HG02973 (cell line): ENCODE results near the gene FRK.
"Not testable (repeated sequence)": the region's sequence is repeated elsewhere in the genome, so short reads cannot be mapped to it uniquely, and the experiment has no call there.

Experiments used
- ATAC-seq: cut with Tn5 transposase; IDR thresholded peaks from one replicate; pipeline ENCODE4 v1.9.1; 2021; ENCODE audit warnings: moderate library complexity; ENCODE audit not compliant: unreplicated experiment

The FRK gene

DNA sequence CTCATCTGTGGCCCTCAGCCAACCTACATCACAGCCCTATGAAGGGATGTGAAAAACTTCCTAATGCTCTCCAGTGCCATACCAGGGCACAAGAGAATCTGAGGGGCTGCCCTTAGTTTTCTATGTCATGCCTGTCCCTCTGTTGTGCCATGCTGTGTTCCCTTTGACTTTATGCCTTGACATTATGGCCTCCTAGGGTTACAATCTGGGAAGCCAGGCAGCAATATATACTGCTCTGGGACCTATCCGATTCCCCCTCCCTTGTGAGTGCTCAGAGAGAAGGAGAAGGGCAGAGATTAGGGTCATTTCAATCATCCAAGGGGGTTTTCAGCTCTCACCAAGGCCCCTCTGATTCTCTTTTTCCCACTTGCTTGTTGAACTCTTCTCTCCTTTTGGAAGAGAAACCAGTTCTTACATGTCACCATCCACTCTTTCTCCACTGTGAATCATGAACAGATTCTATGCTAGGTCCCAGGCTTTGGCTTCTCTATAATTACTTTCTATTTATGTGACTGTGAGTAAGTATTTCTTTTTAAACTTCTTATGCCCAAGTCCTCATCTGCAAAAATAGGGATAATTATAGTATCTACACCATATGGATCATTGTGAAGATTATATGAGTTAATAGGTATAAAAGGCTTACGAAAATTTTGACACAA is 14.2 kb upstream of the FRK start:
- ATAC-seq, result no peak

GRCh38 chr6:116073765-116074440 is 13.2 kb upstream of the FRK start:
- ATAC-seq, result no peak

- no peak for ATAC-seq
These were observed 11.7 kb upstream of the FRK start for GRCh38 chr6:116072368-116072767.

- ATAC-seq, result no peak
These were observed 10.1 kb upstream of the FRK start for GRCh38 chr6:116070616-116071389.

GRCh38 chr6:116070101-116070500 is 9.4 kb upstream of the FRK start:
- no peak for ATAC-seq

DNA sequence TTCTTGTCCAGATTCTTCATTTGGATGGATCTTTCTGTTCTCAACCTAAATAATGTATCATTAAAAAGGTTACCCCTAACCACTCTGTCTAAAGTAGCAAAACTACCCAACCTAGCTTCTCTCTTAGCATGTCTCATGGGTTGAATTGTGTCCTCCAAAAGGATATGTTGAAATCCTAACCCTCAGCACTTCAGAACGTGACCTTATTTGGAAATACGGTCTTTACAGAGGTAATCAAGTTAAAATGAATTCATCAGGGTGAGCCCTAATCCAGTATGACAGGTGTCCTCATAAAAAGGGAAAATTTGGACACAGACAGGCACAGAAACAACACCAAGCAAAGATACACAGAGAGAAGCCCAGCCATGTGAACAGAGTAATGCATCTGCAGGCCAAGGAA is 6.1 kb upstream of the FRK start:
- ATAC-seq, result no peak

DNA sequence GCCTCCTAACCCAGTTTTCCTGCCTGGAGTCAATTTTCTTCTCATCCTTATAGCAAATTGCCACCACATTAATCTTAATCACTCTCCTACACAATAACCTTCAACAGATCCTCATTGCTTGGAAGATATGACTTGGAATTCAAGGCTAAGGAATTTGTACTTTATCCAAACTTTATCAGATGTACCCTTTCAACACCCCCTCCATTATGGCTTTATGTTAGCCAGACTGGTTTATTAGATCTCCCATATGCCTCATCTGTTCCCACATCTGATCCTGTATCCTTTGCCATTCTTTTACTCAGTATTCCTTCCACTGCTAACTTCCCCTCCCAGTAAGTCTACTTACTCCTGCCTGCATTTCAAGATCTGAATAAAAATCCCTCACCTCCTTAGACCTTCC is 4.0 kb upstream of the FRK start:
- no peak for ATAC-seq

- no peak for ATAC-seq
These were observed 1.8 kb upstream of the FRK start for GRCh38 chr6:116062496-116062895.

DNA sequence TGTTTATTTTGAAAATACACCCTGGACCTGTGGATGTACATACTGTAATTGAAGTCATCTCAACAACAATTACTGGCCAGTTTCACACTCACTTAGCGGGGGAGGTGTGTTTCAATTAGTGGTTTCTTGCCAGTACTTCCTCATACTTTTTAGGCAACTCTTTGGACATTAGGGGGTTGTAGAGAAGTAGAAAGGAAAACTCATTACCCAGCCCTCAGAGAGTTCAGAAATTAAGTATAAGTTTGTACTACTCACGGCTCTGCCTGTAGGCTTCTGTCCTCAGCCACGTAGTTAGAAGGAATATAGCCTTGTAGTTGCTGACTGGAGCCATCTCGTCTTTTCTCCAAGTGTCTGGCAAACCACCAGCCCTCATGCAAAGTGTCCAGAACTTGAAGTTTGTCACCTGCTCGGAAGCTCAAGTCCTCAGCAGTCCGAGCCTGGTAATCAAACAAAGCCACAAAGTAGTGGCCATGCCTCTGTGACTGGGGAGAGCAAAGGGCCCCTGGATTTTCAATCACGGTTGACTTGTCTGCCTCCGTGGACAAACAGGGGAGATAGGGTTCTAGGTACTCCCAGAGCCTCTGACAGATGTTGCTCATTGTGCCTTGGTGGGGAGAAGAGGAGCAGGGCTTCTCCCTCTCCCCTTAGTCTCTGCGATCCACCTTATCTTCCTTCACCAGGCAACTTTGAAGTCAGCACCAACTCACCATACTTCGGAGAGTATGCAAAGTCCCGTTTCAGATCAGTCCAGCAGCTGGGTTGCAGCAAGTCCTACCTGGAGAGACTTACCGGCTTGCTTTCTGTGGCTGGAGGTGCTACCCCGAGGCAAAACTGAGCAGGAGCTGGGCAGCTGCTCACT is 749 bp downstream of the FRK start:
- ATAC-seq, result peak; percentile 94

DNA sequence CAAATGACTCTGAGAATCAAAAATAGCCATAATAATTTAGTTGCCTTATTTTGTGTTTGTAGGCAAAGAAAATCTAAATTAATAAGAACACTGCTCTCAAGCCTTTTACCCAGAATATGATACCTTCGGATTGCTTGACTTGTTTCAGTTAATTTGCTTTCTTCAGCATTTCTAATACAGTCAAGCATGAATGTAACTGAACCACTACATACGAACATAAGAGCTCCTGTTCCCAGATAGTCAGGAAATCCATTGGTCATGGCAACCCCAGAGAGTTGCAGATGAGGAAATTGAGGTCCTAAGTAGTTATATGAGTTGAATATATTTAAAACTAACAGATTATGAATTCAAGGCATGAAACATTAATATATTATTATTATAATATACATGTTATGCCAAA is 2.9 kb downstream of the FRK start:
- no peak for ATAC-seq

- ATAC-seq, result no peak
These were observed 5.2 kb downstream of the FRK start for GRCh38 chr6:116055513-116055912.

DNA sequence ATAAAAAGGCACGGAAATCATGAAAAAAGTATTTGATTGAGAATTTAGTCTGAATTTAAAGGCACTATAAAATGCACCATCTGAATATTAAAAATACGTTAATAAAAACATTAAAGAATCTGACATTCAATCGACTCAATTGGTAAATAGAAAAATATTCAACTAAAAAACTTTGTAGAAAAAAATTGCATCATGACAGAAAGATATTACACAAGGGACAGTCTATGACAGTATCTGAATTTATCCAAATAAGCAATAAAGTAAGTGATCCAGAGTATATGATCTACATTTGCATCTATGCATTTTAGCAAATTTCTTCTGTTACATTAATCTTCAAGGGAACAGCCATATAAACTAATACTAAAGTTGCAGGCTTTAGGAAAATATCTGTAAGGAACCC is 9.4 kb downstream of the FRK start:
- ATAC-seq, result no peak

DNA sequence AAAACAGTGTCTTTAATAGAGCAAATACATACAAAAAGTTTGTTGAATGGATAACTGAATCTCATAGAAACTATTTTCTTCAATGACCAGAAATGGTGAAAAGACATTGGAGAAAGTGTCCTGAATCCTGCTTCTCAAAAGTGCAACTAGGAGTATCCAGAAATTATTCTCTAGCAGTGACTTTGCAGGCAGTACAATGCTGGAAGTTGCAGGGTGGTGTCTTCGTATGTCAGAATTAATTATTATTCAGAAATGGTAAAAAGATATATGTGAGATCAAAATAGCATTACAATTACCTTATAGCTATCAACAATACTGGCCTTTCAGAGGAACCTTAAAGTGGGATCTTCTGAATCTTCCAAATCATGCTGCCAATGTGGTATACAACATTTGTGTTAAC is 10.0 kb downstream of the FRK start:
- no peak for ATAC-seq

- no peak for ATAC-seq
These were observed 11.4 kb downstream of the FRK start for GRCh38 chr6:116049321-116049720.

DNA sequence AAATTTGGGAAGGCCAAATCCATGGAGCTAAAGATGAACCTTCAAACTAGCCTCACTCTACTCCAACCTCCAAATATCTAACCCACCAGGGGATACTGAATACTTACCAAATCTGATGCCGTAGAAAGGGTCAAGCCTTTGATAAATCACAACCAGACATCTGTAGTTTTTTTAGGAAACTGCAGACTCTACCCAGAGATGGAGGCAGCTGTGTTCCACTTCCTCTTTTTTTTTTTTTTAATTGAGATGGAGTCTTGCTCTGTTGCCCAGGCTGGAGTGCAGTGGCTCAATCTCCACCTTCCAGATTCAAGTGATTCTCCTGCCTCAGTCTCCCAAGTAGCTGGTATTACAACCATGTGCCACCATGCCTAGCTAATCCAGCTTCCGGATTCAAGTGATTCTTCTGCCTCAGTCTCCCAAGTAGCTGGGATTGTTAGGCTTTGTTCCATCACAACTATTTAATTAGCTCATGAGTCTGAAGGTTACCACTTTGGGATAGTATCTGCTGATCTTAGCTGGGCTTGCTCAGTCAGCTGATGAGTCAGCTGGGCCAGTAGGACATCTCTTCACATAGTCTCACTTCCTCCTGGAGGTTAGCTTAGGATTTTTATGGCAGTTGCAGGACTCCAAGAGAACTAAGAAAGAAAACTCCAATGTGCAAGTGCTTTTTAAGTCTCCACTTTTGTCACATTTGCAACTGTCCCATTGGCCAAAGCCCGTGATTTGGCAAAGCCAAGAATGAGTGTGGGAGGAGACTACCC is 13.3 kb downstream of the FRK start:
- peak; percentile 80 for ATAC-seq

DNA sequence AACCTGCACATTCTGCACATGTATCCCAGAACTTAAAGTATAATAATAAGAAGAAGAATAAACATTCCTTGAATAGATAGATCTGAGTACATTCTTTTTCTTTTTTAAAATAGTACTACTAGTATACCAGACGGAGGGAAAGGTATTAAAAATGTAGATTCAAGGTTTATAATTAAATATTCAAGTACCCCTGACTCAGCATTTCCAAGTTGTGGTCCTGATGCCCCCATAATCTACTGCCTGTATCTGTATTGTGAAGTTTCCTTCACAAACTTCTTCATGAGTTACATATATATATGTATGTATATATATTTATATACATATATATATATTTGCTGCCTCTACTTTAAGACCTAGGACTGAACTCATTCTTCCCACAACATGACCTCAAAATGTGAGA is 14.0 kb downstream of the FRK start:
- ATAC-seq, result no peak

- ATAC-seq, result not testable (repeated sequence)
These were observed 14.4 kb downstream of the FRK start for GRCh38 chr6:116046272-116046671.

DNA sequence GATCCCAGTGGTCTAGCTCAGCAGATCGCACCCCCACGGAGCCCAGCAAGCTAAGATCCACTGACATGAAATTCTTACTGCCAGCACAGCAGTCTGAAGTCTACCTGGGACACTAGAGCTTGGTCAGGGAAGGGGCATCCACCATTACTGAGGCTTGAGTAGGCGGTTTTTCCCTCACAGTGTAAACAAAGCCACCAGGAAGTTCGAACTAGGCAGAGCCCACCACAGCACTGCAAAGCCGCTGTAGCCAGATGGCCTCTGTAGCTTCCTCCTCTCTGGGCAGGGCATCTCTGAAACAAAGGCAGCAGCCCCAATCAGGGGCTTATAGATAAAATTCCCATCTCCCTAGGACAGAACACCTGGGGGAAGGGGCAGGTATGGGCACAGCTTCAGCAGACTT is 18.8 kb downstream of the FRK start:
- ATAC-seq, result no peak

DNA sequence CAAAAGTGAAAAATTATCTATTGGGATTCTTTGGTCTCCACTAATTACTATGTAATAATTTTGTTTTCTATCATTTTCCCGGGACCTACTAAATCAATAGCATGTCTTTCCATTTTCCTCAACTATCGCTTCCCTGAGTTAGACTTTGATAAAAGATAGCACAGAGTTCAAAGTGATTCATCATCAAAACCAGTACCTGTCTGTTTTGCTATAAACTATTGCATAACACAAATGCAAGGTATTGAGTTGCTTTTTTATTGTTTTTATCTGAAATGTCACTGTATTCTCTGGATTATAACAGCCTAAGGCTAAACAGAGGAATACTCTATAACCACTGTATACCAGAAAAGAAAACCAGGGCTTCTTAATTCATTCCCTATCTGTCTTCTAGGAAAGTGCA is 19.7 kb downstream of the FRK start:
- no peak for ATAC-seq

GRCh38 chr6:116036885-116037284 is 23.8 kb downstream of the FRK start:
- no peak for ATAC-seq
